GM18505 (cell line): ENCODE measurements around the gene SLC37A2.

Experiments
- ATAC-seq: cut with Tn5 transposase; IDR thresholded peaks from one replicate; pipeline ENCODE4 v1.9.1; 2021; ENCODE audit not compliant: unreplicated experiment
- POLR2A ChIP-seq: IDR thresholded peaks from 4 replicates; pipeline ENCODE4 v1.6.1; 2011; ENCODE audit warnings: borderline replicate concordance; ENCODE audit not compliant: insufficient read depth, insufficient read length; ENCODE audit errors: extremely low read depth

SLC37A2 gene

GRCh38 chr11:125092669-125093068, 29.6 kb downstream of the SLC37A2 start:
- ATAC-seq = no peak
- no peak for TF ChIP-seq POLR2A

GRCh38 chr11:125093502-125093901, 30.4 kb downstream of the SLC37A2 start:
- no peak for TF ChIP-seq POLR2A
- ATAC-seq = no peak

- no peak for TF ChIP-seq POLR2A
- ATAC-seq = no peak
These were observed 31.6 kb downstream of the SLC37A2 start for GRCh38 chr11:125094731-125095130.

- no peak for TF ChIP-seq POLR2A
- no peak for ATAC-seq
These were observed 37.0 kb downstream of the SLC37A2 start for GRCh38 chr11:125100136-125100535.

- no peak for ATAC-seq
- no peak for TF ChIP-seq POLR2A
These were observed 38.5 kb downstream of the SLC37A2 start for GRCh38 chr11:125101596-125101995.

- no peak for ATAC-seq
These were observed 38.9 kb downstream of the SLC37A2 start for GRCh38 chr11:125102025-125102424.

GRCh38 chr11:125102510-125102909, 39.4 kb downstream of the SLC37A2 start:
- TF ChIP-seq POLR2A = no peak

More at GRCh38 chr11:125102025-125102424, 38.9 kb downstream of the SLC37A2 start:
- TF ChIP-seq POLR2A = no peak

GRCh38 chr11:125105926-125106325, 42.8 kb downstream of the SLC37A2 start:
- no peak for ATAC-seq
- TF ChIP-seq POLR2A = no peak

More at GRCh38 chr11:125102510-125102909, 39.4 kb downstream of the SLC37A2 start:
- ATAC-seq = no peak

GRCh38 chr11:125108469-125108868, 45.4 kb downstream of the SLC37A2 start:
- no peak for TF ChIP-seq POLR2A
- ATAC-seq = no peak

GRCh38 chr11:125110506-125110905, 47.4 kb downstream of the SLC37A2 start:
- TF ChIP-seq POLR2A = no peak
- no peak for ATAC-seq

- TF ChIP-seq POLR2A = no peak
- ATAC-seq = no peak
These were observed 47.9 kb downstream of the SLC37A2 start for GRCh38 chr11:125111001-125111342.

- peak; percentile 57 for TF ChIP-seq POLR2A
- ATAC-seq = peak; percentile 99
These were observed 48.5 kb downstream of the SLC37A2 start, which contains the start of gene TMEM218 for GRCh38 chr11:125111343-125112207. Gene TMEM218, minus strand, starts transcription at chr11:125111626. Its CDS starts 9,385 bp downstream, at chr11:125102241.

- no peak for ATAC-seq
- no peak for TF ChIP-seq POLR2A
These were observed 49.1 kb downstream of the SLC37A2 start for GRCh38 chr11:125112208-125112604.

- ATAC-seq = no peak
- TF ChIP-seq POLR2A = no peak
These were observed 51.4 kb downstream of the SLC37A2 start for GRCh38 chr11:125114518-125114917.
